MM.1S (cell line): ENCODE results near the gene NIPBL.
"Not testable (repeated sequence)": the region's sequence is repeated elsewhere in the genome, so short reads cannot be mapped to it uniquely, and the experiment has no call there.

ENCODE experiments used
- DNase-seq: peaks from one replicate; pipeline ENCODE4 v3.0.0-alpha.2; 2015
- H2AFZ ChIP-seq: fragments of 300-600 bp; sonication (generic); 2 replicates; pipeline ENCODE4 v1.6.0; 2016; ENCODE audit warnings: antibody characterized with exemption, low read length
- H3F3A ChIP-seq: fragments of 300-600 bp; sonication (generic); 2 replicates; pipeline ENCODE4 v1.6.1; 2016; ENCODE audit warnings: mild to moderate bottlenecking, antibody characterized with exemption, low read length, moderate library complexity, mixed read lengths; ENCODE audit not compliant: insufficient read depth
- H3K27ac ChIP-seq: fragments of 300-600 bp; sonication (generic); 2 replicates; pipeline ENCODE4 v1.5.1; 2016; ENCODE audit warnings: mild to moderate bottlenecking, low read length
- H3K27me3 ChIP-seq: fragments of 300-600 bp; sonication (generic); replicated peaks from 2 replicates; pipeline ENCODE4 v1.6.0; 2016; ENCODE audit warnings: low read length; ENCODE audit not compliant: insufficient read depth
- H3K36me3 ChIP-seq: fragments of 300-600 bp; sonication (generic); replicated peaks from 2 replicates; pipeline ENCODE4 v1.6.1; 2016; ENCODE audit warnings: mild to moderate bottlenecking, low read length, mixed read lengths; ENCODE audit not compliant: insufficient read depth
- H3K4me1 ChIP-seq: fragments of 300-600 bp; sonication (generic); 2 replicates; pipeline ENCODE4 v1.6.1; 2016; ENCODE audit warnings: low read length, mixed read lengths
- H3K4me2 ChIP-seq: fragments of 300-600 bp; sonication (generic); 2 replicates; pipeline ENCODE4 v1.6.0; 2016; ENCODE audit warnings: low read depth, low read length
- H3K4me3 ChIP-seq: fragments of 300-600 bp; sonication (generic); 2 replicates; pipeline ENCODE4 v1.5.1; 2016; ENCODE audit warnings: low read length, mixed read lengths
- H3K79me2 ChIP-seq: fragments of 300-600 bp; sonication (generic); 2 replicates; pipeline ENCODE4 v1.6.1; 2016; ENCODE audit warnings: mixed run types, low read length, mixed read lengths
- H3K9ac ChIP-seq: fragments of 300-600 bp; sonication (generic); 2 replicates; pipeline ENCODE4 v1.6.1; 2016; ENCODE audit warnings: low read length, mixed read lengths
- H3K9me2 ChIP-seq: fragments of 300-600 bp; sonication (generic); replicated peaks from 2 replicates; pipeline ENCODE4 v1.6.1; 2016; ENCODE audit warnings: mild to moderate bottlenecking, low read length, mixed read lengths; ENCODE audit not compliant: insufficient read depth
- H3K9me3 ChIP-seq: fragments of 300-600 bp; sonication (generic); replicated peaks from 2 replicates; pipeline ENCODE4 v1.6.1; 2016; ENCODE audit warnings: mild to moderate bottlenecking, low read length, mixed read lengths; ENCODE audit not compliant: insufficient read depth
- H4K20me1 ChIP-seq: fragments of 300-600 bp; sonication (generic); 2 replicates; pipeline ENCODE4 v1.6.1; 2016; ENCODE audit warnings: mild to moderate bottlenecking, low read length, moderate library complexity, mixed read lengths; ENCODE audit not compliant: insufficient read depth
- CTCF ChIP-seq: fragments of 300-600 bp; sonication (generic); IDR thresholded peaks from 2 replicates; pipeline ENCODE4 v1.5.1; 2016; ENCODE audit warnings: antibody characterized with exemption, low read length, mixed read lengths
- EZH2 ChIP-seq: fragments of 300-600 bp; sonication (generic); optimal IDR thresholded peaks from 2 replicates; pipeline ENCODE3; 2017; ENCODE audit warnings: low read depth, mild to moderate bottlenecking, antibody characterized with exemption, low read length, mixed read lengths
- EZH2phosphoT487 ChIP-seq: fragments of 300-600 bp; sonication (generic); IDR thresholded peaks from 2 replicates; pipeline ENCODE4 v1.6.1; 2018; ENCODE audit warnings: antibody characterized with exemption, low read length

NIPBL gene

DNA sequence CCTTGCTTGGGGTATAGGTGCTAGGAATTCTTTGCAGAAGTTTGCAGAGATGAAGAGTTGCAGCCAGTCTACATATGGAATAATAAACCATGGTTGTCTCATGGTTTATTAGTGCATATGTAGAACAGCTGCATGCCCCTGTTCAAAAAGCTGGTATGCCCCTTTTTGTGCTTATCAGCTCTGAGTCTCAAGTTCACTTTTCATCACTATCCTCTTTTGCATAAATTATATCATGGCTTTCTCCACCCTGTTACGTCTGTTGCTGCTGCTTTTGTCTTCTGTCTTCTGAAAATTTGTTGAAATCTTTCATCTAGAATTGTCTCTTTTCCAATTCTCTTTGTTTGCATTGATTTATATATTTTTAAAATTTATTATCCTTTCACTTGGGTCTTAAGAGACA is 200.6 kb downstream of the NIPBL start:
- Histone ChIP-seq H3K4me2 (no peak overlapping the region), H3K4me1 (no peaks in the 10 kb centered on the region), H3F3A (no peaks in the 10 kb centered on the region), H3K27ac (no peak overlapping the region), H3K27me3 (no peaks in the 10 kb centered on the region), H3K79me2 (no peaks in the 10 kb centered on the region), H3K9me3 (no peaks in the 10 kb centered on the region), H4K20me1 (no peaks in the 10 kb centered on the region), H3K36me3 (no peaks in the 10 kb centered on the region), H2AFZ (no peak overlapping the region), H3K4me3 (no peak overlapping the region), H3K9ac (no peak overlapping the region), H3K9me2 (no peaks in the 10 kb centered on the region)
- TF ChIP-seq EZH2 (no peak), EZH2phosphoT487 (no peak), CTCF (no peak)
- no peak for DNase-seq

DNA sequence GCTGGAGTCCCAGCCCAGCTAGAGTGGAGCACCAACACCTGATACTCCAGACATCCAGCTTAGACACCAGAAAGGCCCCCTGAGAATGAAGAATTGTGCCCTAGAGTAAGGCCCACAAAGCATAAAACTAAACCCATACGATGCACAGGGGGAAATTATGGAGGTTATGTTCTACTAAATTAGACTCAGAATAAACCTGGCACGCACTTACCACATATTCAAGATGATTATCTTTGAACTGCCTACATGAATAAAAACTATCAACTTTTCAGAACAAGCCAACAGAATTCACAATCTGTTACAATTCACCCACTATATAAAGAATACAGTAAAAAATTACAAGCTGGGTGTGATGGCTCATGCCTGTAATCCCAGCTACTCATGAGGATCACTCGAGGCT is 204.1 kb downstream of the NIPBL start:
- H3K4me1 ChIP-seq = no peaks in the 10 kb centered on the region
- H3K79me2 ChIP-seq = no peaks in the 10 kb centered on the region
- H3F3A ChIP-seq = no peaks in the 10 kb centered on the region
- H3K36me3 ChIP-seq = no peaks in the 10 kb centered on the region
- H3K9ac ChIP-seq = no peak overlapping the region
- no peaks in the 10 kb centered on the region for H4K20me1 ChIP-seq
- TF ChIP-seq CTCF = no peak
- TF ChIP-seq EZH2phosphoT487 = no peak
- no peak for TF ChIP-seq EZH2
- no peaks in the 10 kb centered on the region for H3K27me3 ChIP-seq
- no peak overlapping the region for H3K4me2 ChIP-seq
- H3K9me2 ChIP-seq = no peaks in the 10 kb centered on the region
- H3K27ac ChIP-seq = no peak overlapping the region
- no peak overlapping the region for H2AFZ ChIP-seq
- no peak for DNase-seq
- H3K4me3 ChIP-seq = no peak overlapping the region
- no peaks in the 10 kb centered on the region for H3K9me3 ChIP-seq

DNA sequence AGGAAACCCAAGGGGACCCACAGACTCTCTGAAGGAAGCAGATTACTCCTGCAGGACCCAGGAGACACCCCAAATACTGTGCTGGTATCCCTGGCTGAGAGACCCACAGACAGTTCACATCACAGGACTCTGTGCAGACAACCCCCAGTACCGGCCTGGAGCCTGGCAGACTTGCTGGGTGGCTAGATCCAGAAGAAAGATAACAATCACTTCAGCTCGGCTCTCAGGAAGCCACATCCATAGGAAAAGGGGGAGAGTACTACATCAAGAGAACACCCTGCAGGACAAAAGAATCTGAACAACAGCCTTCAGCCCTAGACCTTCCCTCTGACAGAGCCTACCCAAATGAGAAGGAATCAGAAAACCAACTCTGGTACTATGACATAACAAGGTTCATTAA is 206.4 kb downstream of the NIPBL start:
- not testable (repeated sequence) for DNase-seq, H3K4me3 ChIP-seq, H3K79me2 ChIP-seq, H3K4me2 ChIP-seq, H3K36me3 ChIP-seq, H3K9ac ChIP-seq, H2AFZ ChIP-seq, H3K27ac ChIP-seq, H3K9me3 ChIP-seq, H3K4me1 ChIP-seq, H3K27me3 ChIP-seq, H4K20me1 ChIP-seq, H3F3A ChIP-seq, H3K9me2 ChIP-seq

GRCh38 chr5:37086026-37086425 is 209.5 kb downstream of the NIPBL start:
- H3K27ac ChIP-seq, H3K4me3 ChIP-seq, DNase-seq: not testable (repeated sequence)

More at GRCh38 chr5:37086026-37086425, 209.5 kb downstream of the NIPBL start:
- H3K4me2 ChIP-seq, H3K4me1 ChIP-seq, H3F3A ChIP-seq, H3K27me3 ChIP-seq, H3K9ac ChIP-seq, H2AFZ ChIP-seq, H3K9me3 ChIP-seq, H3K79me2 ChIP-seq, H3K9me2 ChIP-seq, H4K20me1 ChIP-seq, H3K36me3 ChIP-seq: not testable (repeated sequence)
